Loucy (cell line): ENCODE measurements around the gene AFTPH.

Source experiments
- CTCF ChIP-seq: fragments of 200-600 bp; sonication (generic); conservative IDR thresholded peaks from 2 replicates; pipeline ENCODE4 v1.5.1; 2014; ENCODE audit warnings: mild to moderate bottlenecking, antibody characterized with exemption, low read length
- EZH2phosphoT487 ChIP-seq: fragments of 200-600 bp; IDR thresholded peaks from 2 replicates; pipeline ENCODE4 v1.6.1; 2018; ENCODE audit warnings: antibody characterized with exemption, mild to moderate bottlenecking, moderate library complexity, borderline replicate concordance

DNA sequence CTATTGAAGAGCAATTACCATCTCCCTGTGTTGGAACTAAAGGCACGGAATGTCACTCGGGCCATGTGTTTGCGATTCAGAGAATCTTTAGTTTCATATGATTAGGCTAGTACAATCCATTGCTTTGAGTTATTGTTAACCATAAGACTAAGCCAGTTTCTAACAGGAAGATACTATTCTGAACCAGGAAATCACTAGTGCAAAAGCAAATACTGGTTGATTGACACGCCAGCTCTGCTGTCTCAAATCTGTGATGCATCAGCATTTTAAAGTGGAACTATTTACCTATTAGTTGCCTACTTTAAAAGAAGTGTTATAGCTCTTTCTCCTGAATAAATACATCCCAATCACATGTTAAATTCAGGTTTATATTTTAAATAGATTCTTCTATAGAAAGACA is 61.9 kb downstream of the AFTPH start:
- TF ChIP-seq CTCF (no peak), EZH2phosphoT487 (no peak)
